OCI-LY7 (cell line): ENCODE data around the gene SPATA13. TPM values are rescaled to one million over a fixed set of nuclear protein-coding genes. Genes with fewer than 3 reads are reported as not detected.

Experiments used
- BruUV-seq: library from RNA; stranded (reverse); fragments of 400-500 nt; replicated peaks from 2 replicates; lab custom pipeline; 2021; lab: Mats Ljungman, UMichigan
- CTCF ChIA-PET: fragments of 300-600 bp; sonication (Branson Sonifier 250); formaldehyde crosslinking; loops from one replicate; lab custom pipeline; 2022; ENCODE audit warnings: antibody characterized with exemption; ENCODE audit not compliant: unreplicated experiment; lab: Charles Lee
- POLR2A ChIA-PET: fragments of 300-600 bp; sonication (Branson Sonifier 250); formaldehyde crosslinking; loops from one replicate; lab custom pipeline; 2022; ENCODE audit warnings: antibody characterized with exemption; lab: Charles Lee
- DNase-seq: peaks from one replicate; pipeline ENCODE4 v3.0.0-alpha.2; 2015; ENCODE audit warnings: low spot score
- H2AFZ ChIP-seq: fragments of 200-600 bp; sonication (generic), shearing (Covaris generic); 2 replicates; pipeline ENCODE4 v1.6.1; 2014; ENCODE audit warnings: mild to moderate bottlenecking, antibody characterized with exemption, low read length, moderate library complexity
- H3K27ac ChIP-seq: fragments of 200-600 bp; sonication (generic); 2 replicates; pipeline ENCODE4 v1.5.1; 2014; ENCODE audit warnings: mixed run types, low read depth, mild to moderate bottlenecking, moderate library complexity, low read length, inconsistent platforms; ENCODE audit not compliant: poor library complexity, severe bottlenecking
- H3K36me3 ChIP-seq: fragments of 200-600 bp; sonication (generic); 2 replicates; pipeline ENCODE4 v1.6.1; 2014; ENCODE audit warnings: mild to moderate bottlenecking, antibody characterized with exemption, low read length, moderate library complexity, mixed read lengths; ENCODE audit not compliant: insufficient read depth
- H3K4me1 ChIP-seq: fragments of 200-600 bp; sonication (generic); 2 replicates; pipeline ENCODE4 v1.5.1; 2014; ENCODE audit warnings: mild to moderate bottlenecking, low read length; ENCODE audit not compliant: insufficient read depth, poor library complexity, severe bottlenecking
- H3K4me2 ChIP-seq: fragments of 200-600 bp; sonication (generic); 2 replicates; pipeline ENCODE4 v1.6.1; 2014; ENCODE audit warnings: mild to moderate bottlenecking, low read length
- H3K4me3 ChIP-seq: fragments of 200-600 bp; sonication (generic); 2 replicates; pipeline ENCODE4 v1.5.1; 2014; ENCODE audit warnings: mild to moderate bottlenecking, low read depth, low read length; ENCODE audit not compliant: poor library complexity, severe bottlenecking
- H3K79me2 ChIP-seq: fragments of 200-600 bp; sonication (generic); 2 replicates; pipeline ENCODE4 v1.6.1; 2016; ENCODE audit warnings: low read depth, mild to moderate bottlenecking, low read length, moderate library complexity, mixed read lengths; ENCODE audit not compliant: insufficient read depth
- H3K9me2 ChIP-seq: fragments of 200-600 bp; sonication (generic); 2 replicates; pipeline ENCODE4 v1.6.1; 2016; ENCODE audit warnings: mild to moderate bottlenecking, low read length, mixed read lengths; ENCODE audit not compliant: insufficient read depth
- H3K9me3 ChIP-seq: fragments of 200-600 bp; sonication (generic); 2 replicates; pipeline ENCODE4 v1.6.1; 2014; ENCODE audit warnings: mild to moderate bottlenecking, mixed run types, low read length, mixed read lengths
- H4K20me1 ChIP-seq: fragments of 200-600 bp; sonication (generic); 2 replicates; pipeline ENCODE4 v1.6.1; 2014; ENCODE audit warnings: mild to moderate bottlenecking, antibody characterized with exemption, low read length, moderate library complexity, mixed read lengths; ENCODE audit not compliant: insufficient read depth
- CTCF ChIP-seq: fragments of 200-600 bp; sonication (generic); conservative IDR thresholded peaks from 2 replicates; pipeline ENCODE4 v1.5.1; 2014; ENCODE audit warnings: mild to moderate bottlenecking, antibody characterized with exemption, low read length, moderate library complexity, mixed read lengths
- EZH2phosphoT487 ChIP-seq: fragments of 200-600 bp; sonication (generic); IDR thresholded peaks from 2 replicates; pipeline ENCODE4 v1.6.1; 2018; ENCODE audit warnings: low read depth, borderline replicate concordance, mild to moderate bottlenecking, mixed run types, antibody characterized with exemption, low read length, moderate library complexity, mixed read lengths
- intact Hi-C: fragments of 100-400 bp; cut with micrococcal nuclease; formaldehyde crosslinking; loops from one replicate; pipeline ENCODE4 v1.10.0; 2022; ENCODE audit not compliant: unreplicated experiment
- total RNA-seq, 2 experiments: library from RNA; depleted of rRNA in 1 of 2; stranded (reverse); fragments of >200 nt in 1 of 2; shearing (Covaris generic) in 1 of 2; gene quantifications; 2 replicates each; pipeline ENCODE4 v1.2.3, GENCODE V29; 2014 to 2022

The SPATA13 gene
- total RNA-seq, 2 experiments from 2014 or later = 3.8 to 32.4 TPM

GRCh38 chr13:24192057-24192810 lies 31.7 kb downstream of the SPATA13 start:
- no peak overlapping the region for H3K27ac ChIP-seq
- no peak overlapping the region for H3K4me2 ChIP-seq
- no peak overlapping the region for H3K4me3 ChIP-seq
- H3K9me2 ChIP-seq = no peaks in the 10 kb centered on the region
- no peaks in the 10 kb centered on the region for H3K36me3 ChIP-seq
- no peaks in the 10 kb centered on the region for H3K79me2 ChIP-seq
- intact Hi-C loops = no loop called here
- peaks cover 8% of the 10 kb centered on the region for H3K4me1 ChIP-seq
- DNase-seq = no peak
- CTCF ChIA-PET = no interaction called here
- no peaks in the 10 kb centered on the region for H3K9me3 ChIP-seq
- TF ChIP-seq CTCF (no peak), EZH2phosphoT487 (no peak)
- POLR2A ChIA-PET = interaction anchor here (0.7 to 3.4 kb wide), 3 partner anchors 9 to 16 kb away, joined by 3 to 19 read pairs (median 3); no protein-coding TSS in a partner anchor
- H2AFZ ChIP-seq = no peak overlapping the region
- no peaks in the 10 kb centered on the region for H4K20me1 ChIP-seq
- BruUV-seq = no TSS peak

GRCh38 chr13:24192811-24193162 lies 32.3 kb downstream of the SPATA13 start:
- CTCF ChIA-PET = no interaction called here
- Histone ChIP-seq H3K27ac (no peak overlapping the region), H3K79me2 (no peaks in the 10 kb centered on the region), H3K4me2 (no peak overlapping the region), H3K9me3 (no peaks in the 10 kb centered on the region), H4K20me1 (no peaks in the 10 kb centered on the region), H3K36me3 (no peaks in the 10 kb centered on the region), H2AFZ (no peak overlapping the region), H3K4me3 (no peak overlapping the region), H3K9me2 (no peaks in the 10 kb centered on the region), H3K4me1 (peaks cover 9% of the 10 kb centered on the region)
- no peak for TF ChIP-seq CTCF
- no peak for TF ChIP-seq EZH2phosphoT487
- POLR2A ChIA-PET = interaction anchor here (0.5 to 3.4 kb wide), 4 partner anchors 11 to 34 kb away, joined by 3 to 19 read pairs (median 3); no protein-coding TSS in a partner anchor
- no peak for DNase-seq
- no TSS peak for BruUV-seq
- intact Hi-C loops = no loop called here

GRCh38 chr13:24194447-24194846 lies 33.9 kb downstream of the SPATA13 start:
- ChIA-PET POLR2A (interaction anchor here (3.4 to 4.2 kb wide), 2 partner anchors 9 to 21 kb away, joined by 11 to 19 read pairs; no protein-coding TSS in a partner anchor), CTCF (no interaction called here)
- Histone ChIP-seq H3K36me3 (no peaks in the 10 kb centered on the region), H4K20me1 (no peaks in the 10 kb centered on the region), H3K79me2 (no peaks in the 10 kb centered on the region), H2AFZ (no peak overlapping the region), H3K4me1 (peaks cover 9% of the 10 kb centered on the region), H3K4me2 (no peak overlapping the region), H3K9me3 (no peaks in the 10 kb centered on the region), H3K27ac (no peak overlapping the region), H3K9me2 (no peaks in the 10 kb centered on the region), H3K4me3 (no peak overlapping the region)
- no peak for DNase-seq
- BruUV-seq = no TSS peak
- intact Hi-C loops = no loop called here
- TF ChIP-seq EZH2phosphoT487 = no peak
- no peak for TF ChIP-seq CTCF
